GM12878 (cell line): ENCODE data around the gene CHRNE. TPM values are rescaled to one million over a fixed set of nuclear protein-coding genes. Genes with fewer than 3 reads are reported as not detected.
A peak's percentile ranks its signal among the peaks of the same experiment; 100 is the strongest.
"Not testable (repeated sequence)": the region's sequence is repeated elsewhere in the genome, so short reads cannot be mapped to it uniquely, and the experiment has no call there.

Source experiments
- ATAC-seq: fragments of 200-7000 bp; cut with Tn5 transposase; 3 replicates; pipeline ENCODE4 v1.9.1; 2020; ENCODE audit warnings: mild to moderate bottlenecking, moderate library complexity
- BruUV-seq: library from RNA; stranded (reverse); fragments of 400-500 nt; replicated peaks from 2 replicates; lab custom pipeline; 2021; lab: Mats Ljungman, UMichigan
- CTCF ChIA-PET: fragments of 300-600 bp; sonication (Branson Sonifier 250); formaldehyde crosslinking; extraction: SDS; loops from one replicate; lab custom pipeline; 2021; ENCODE audit warnings: inconsistent platforms; lab: Yijun Ruan, JAX
- POLR2A ChIA-PET: fragments of 350-600 bp; formaldehyde crosslinking; extraction: SDS; loops from one replicate; lab custom pipeline; 2021; ENCODE audit warnings: inconsistent platforms; lab: Charles Lee
- RAD21 ChIA-PET: fragments of 300-600 bp; sonication (Branson Sonifier 250); formaldehyde crosslinking; loops from one replicate; lab custom pipeline; 2023; ENCODE audit warnings: antibody characterized with exemption; ENCODE audit not compliant: unreplicated experiment; lab: Charles Lee
- SMC1A ChIA-PET: fragments of 300-600 bp; sonication (Branson Sonifier 250); formaldehyde crosslinking; loops from one replicate; lab custom pipeline; 2023; ENCODE audit not compliant: unreplicated experiment, uncharacterized antibody; lab: Charles Lee
- DNase-seq: peaks from one replicate; pipeline ENCODE4 v3.0.0-alpha.2; 2011; ENCODE audit warnings: low read depth, low spot score
- FAIRE-seq: peaks from 3 replicates; lab custom pipeline; 2011; peaks lifted over from hg19 to GRCh38; lab: Jason Lieb, UNC
- H2AFZ ChIP-seq: 2 replicates; pipeline ENCODE4 v1.6.0; 2011; ENCODE audit warnings: low read depth, low read length, control low read depth; ENCODE audit not compliant: control insufficient read depth
- H3K27ac ChIP-seq: 2 replicates; pipeline ENCODE4 v1.5.1; 2011; ENCODE audit warnings: control low read depth; ENCODE audit not compliant: control insufficient read depth, insufficient read depth
- H3K27me3 ChIP-seq, 2 experiments: replicated peaks in 1 of 2; 2 replicates each; pipeline versions ENCODE4 v1.6.0 to v1.6.1; 2011; ENCODE audit warnings: low read length in 1 of 2; ENCODE audit not compliant: control insufficient read depth in 2 of 2, insufficient read depth in 2 of 2
- H3K36me3 ChIP-seq, 2 experiments: 2 replicates each; pipeline ENCODE4 v1.5.1; 2011; ENCODE audit warnings: low read length in 1 of 2; ENCODE audit not compliant: control insufficient read depth in 2 of 2, insufficient read depth in 2 of 2
- H3K4me1 ChIP-seq: 2 replicates; pipeline ENCODE4 v1.6.1; 2011; ENCODE audit warnings: mild to moderate bottlenecking, low read length, moderate library complexity, mixed read lengths; ENCODE audit not compliant: control insufficient read depth, insufficient read depth
- H3K4me2 ChIP-seq: 2 replicates; pipeline ENCODE4 v1.6.0; 2011; ENCODE audit warnings: control low read depth; ENCODE audit not compliant: control insufficient read depth, insufficient read depth
- H3K4me3 ChIP-seq: fragments of 200-600 bp; sonication (generic); 2 replicates; pipeline ENCODE4 v1.5.1; 2016
- H3K79me2 ChIP-seq: 2 replicates; pipeline ENCODE4 v1.6.0; 2011; ENCODE audit warnings: low read length; ENCODE audit not compliant: control insufficient read depth, insufficient read depth
- H3K9ac ChIP-seq: 2 replicates; pipeline ENCODE4 v1.8.0; 2011; ENCODE audit warnings: low read length, control low read depth, mixed read lengths; ENCODE audit not compliant: control insufficient read depth, insufficient read depth
- H3K9me3 ChIP-seq: replicated peaks from 3 replicates; pipeline ENCODE4 v1.5.1; 2011; ENCODE audit warnings: mild to moderate bottlenecking, low read length; ENCODE audit not compliant: control insufficient read depth, insufficient read depth
- H4K20me1 ChIP-seq: 2 replicates; pipeline ENCODE4 v1.6.0; 2011; ENCODE audit not compliant: control insufficient read depth, insufficient read depth
- BHLHE40 ChIP-seq, 2 experiments: fragments of 450-650 bp in 1 of 2; IDR thresholded peaks; 2 replicates each; pipeline ENCODE4 v1.6.1; 2011 to 2017; ENCODE audit warnings: low read depth in 2 of 2, borderline replicate concordance in 1 of 2, improper control_type of control experiment in 1 of 2, low read length in 1 of 2, mild to moderate bottlenecking in 1 of 2
- ESRRA ChIP-seq: IDR thresholded peaks from 2 replicates; pipeline ENCODE4 v1.6.1; 2012; ENCODE audit warnings: mild to moderate bottlenecking, low read length, improper control_type of control experiment
- IKZF1 ChIP-seq: fragments of 450-650 bp; conservative IDR thresholded peaks from 2 replicates; pipeline ENCODE4 v1.6.1; 2017; ENCODE audit warnings: antibody characterized with exemption, mild to moderate bottlenecking
- IRF4 ChIP-seq: IDR thresholded peaks from 2 replicates; pipeline ENCODE4 v1.6.1; 2011; ENCODE audit warnings: low read depth, low read length
- MEF2A ChIP-seq: IDR thresholded peaks from 2 replicates; pipeline ENCODE4 v1.6.1; 2011; ENCODE audit warnings: low read depth, mild to moderate bottlenecking, low read length, moderate library complexity; ENCODE audit not compliant: insufficient read depth
- PAX5 ChIP-seq: IDR thresholded peaks from 2 replicates; pipeline ENCODE4 v1.6.1; 2011; ENCODE audit warnings: low read depth, low read length, borderline replicate concordance
- PAX8 ChIP-seq: fragments of 450-650 bp; IDR thresholded peaks from 2 replicates; pipeline ENCODE4 v1.6.1; 2017; ENCODE audit warnings: mild to moderate bottlenecking, moderate library complexity
- PKNOX1 ChIP-seq: fragments of 450-650 bp; IDR thresholded peaks from 2 replicates; pipeline ENCODE4 v1.6.1; 2016; ENCODE audit warnings: mild to moderate bottlenecking
- POU2F2 ChIP-seq: IDR thresholded peaks from 3 replicates; pipeline ENCODE4 v1.6.1; 2011; ENCODE audit warnings: low read depth, mild to moderate bottlenecking, low read length, borderline replicate concordance
- SIX5 ChIP-seq: IDR thresholded peaks from 2 replicates; pipeline ENCODE4 v1.6.1; 2011; ENCODE audit warnings: mild to moderate bottlenecking, low read depth, low read length, moderate library complexity; ENCODE audit not compliant: severe bottlenecking
- SP1 ChIP-seq: IDR thresholded peaks from one replicate; pipeline ENCODE4 v1.6.1; 2011; ENCODE audit warnings: low read depth, low read length
- SRF ChIP-seq, 2 experiments: IDR thresholded peaks; 2 replicates each; pipeline ENCODE4 v1.6.1; 2011; ENCODE audit warnings: low read depth in 2 of 2, low read length in 2 of 2, mild to moderate bottlenecking in 1 of 2, moderate library complexity in 1 of 2
- TARDBP ChIP-seq: IDR thresholded peaks from 2 replicates; pipeline ENCODE4 v1.6.1; 2016; ENCODE audit warnings: borderline replicate concordance
- TBL1XR1 ChIP-seq: IDR thresholded peaks from 2 replicates; pipeline ENCODE4 v1.6.1; 2012; ENCODE audit warnings: low read depth, low read length, improper control_type of control experiment
- TCF12 ChIP-seq: IDR thresholded peaks from 2 replicates; pipeline ENCODE4 v1.6.1; 2011; ENCODE audit warnings: low read depth, mild to moderate bottlenecking, low read length
- YY1 ChIP-seq: IDR thresholded peaks from 2 replicates; pipeline ENCODE4 v1.6.1; 2011; ENCODE audit warnings: low read depth, mild to moderate bottlenecking, low read length
- WGBS: methylation state at CpG from one replicate; pipeline ENCODE4 v1.1.6; 2016; ENCODE audit warnings: low lambda C conversion rate; ENCODE audit not compliant: insufficient replicate concordance, insufficient coverage; ENCODE audit errors: missing lambda C conversion rate; 5-methylcytosine and 5-hydroxymethylcytosine counted together
- in situ Hi-C: fragments of 300-500 bp; cut with MboI; formaldehyde crosslinking; loops from 9 replicates; pipeline ENCODE4 v1.14.3; 2018; ENCODE audit warnings: mixed read lengths
- intact Hi-C: fragments of 100-400 bp; cut with micrococcal nuclease; formaldehyde crosslinking; loops from one replicate; pipeline ENCODE4 v1.14.2; 2022; ENCODE audit not compliant: unreplicated experiment
- polyA plus RNA-seq, 11 experiments: library from polyadenylated mRNA; depleted of rRNA in 4 of 11; unstranded in 6 of 11; stranded (reverse) in 5 of 11; fragments of >200 nt; fragmentation: Nextera tagmentation in 4 of 11; fragmentation: Illumina TruSeq in 1 of 11; extraction: Ambion mirVana in 4 of 11; extraction: Trizol in 1 of 11; gene quantifications; 1 replicate in 1 of 11; 2 replicates in 10 of 11; pipeline versions ENCODE4 v1.2.1 to v1.2.3, GENCODE V29; 2011 to 2016; ENCODE audit warnings: inconsistent platforms in 2 of 11, missing spikeins in 2 of 11, low read depth in 1 of 11
- total RNA-seq, 4 experiments: library from RNA; depleted of rRNA in 3 of 4; stranded (reverse); fragments of >200 nt in 3 of 4; fragmentation: Illumina TruSeq in 1 of 4; extraction: Trizol in 1 of 4; gene quantifications; 2 replicates each; pipeline versions ENCODE4 v1.2.1 to v1.2.3, GENCODE V29; 2013 to 2021

CHRNE gene
- total and polyA plus RNA-seq, 10 of the 15 experiments (the other 5 are each of a cell fraction or from before 2014, with no cell fraction given) = 0.05 to 0.11 (median 0.08) TPM; not detected in 6

- 83% methylated on average over 6 of the region's 7 CpGs for WGBS
- SMC1A ChIA-PET = interaction anchor here (1.1 kb wide), 1 partner anchor 108 kb away, joined by 3 read pairs; no protein-coding TSS in a partner anchor
- H3K27ac ChIP-seq, FAIRE-seq, H2AFZ ChIP-seq, H3K36me3 ChIP-seq, H3K79me2 ChIP-seq, H3K4me1 ChIP-seq, CTCF ChIA-PET, DNase-seq, H3K4me3 ChIP-seq, H3K9ac ChIP-seq, H3K9me3 ChIP-seq, H3K4me2 ChIP-seq, intact Hi-C loops, BruUV-seq, H3K27me3 ChIP-seq, ATAC-seq, H4K20me1 ChIP-seq, RAD21 ChIA-PET, in situ Hi-C loops: not testable (repeated sequence)
- POLR2A ChIA-PET = interaction anchor here (0.6 to 0.7 kb wide), 2 partner anchors 14 to 719 kb away, joined by 5 to 6 read pairs; no protein-coding TSS in a partner anchor
These were observed 45.6 kb downstream of the CHRNE start for GRCh38 chr17:4857347-4857746.

GRCh38 chr17:4856937-4857314, 46.0 kb downstream of the CHRNE start:
- Histone ChIP-seq H3K9ac (no peak overlapping the region), H3K4me2 (no peak overlapping the region), H3K4me1 (no peaks in the 10 kb centered on the region), H4K20me1 (no peaks in the 10 kb centered on the region), H3K36me3 (peaks cover 1 to 3% of the 10 kb centered on the region in 2 experiments; a peak in 3 of 4 replicates), H3K4me3 (no peak overlapping the region), H3K27me3 (no peaks in the 10 kb centered on the region), H3K9me3 (no peaks in the 10 kb centered on the region), H3K27ac (no peak overlapping the region), H3K79me2 (no peaks in the 10 kb centered on the region), H2AFZ (no peak overlapping the region)
- FAIRE-seq (no peak), DNase-seq (no peak), ATAC-seq (no peak)
- BruUV-seq = TSS peak; percentile 65
- no peak for TF ChIP-seq SIX5
- TF ChIP-seq SRF (IDR thresholded peaks at IDR 0.05; ENCODE audit: low read depth in 2 of 2, low read length in 2 of 2) = no peak
- TF ChIP-seq IKZF1 = no peak
- TF ChIP-seq SP1 = no peak
- TF ChIP-seq BHLHE40 (IDR thresholded peaks at IDR 0.05; ENCODE audit: borderline replicate concordance in 1 of 2, low read depth in 2 of 2, low read length in 1 of 2) = no peak
- TF ChIP-seq YY1 = no peak
- no peak for TF ChIP-seq PAX5
- no peak for TF ChIP-seq PAX8
- no peak for TF ChIP-seq MEF2A
- TF ChIP-seq POU2F2 = no peak
- TF ChIP-seq TBL1XR1 = no peak
- TF ChIP-seq ESRRA = no peak
- TF ChIP-seq PKNOX1 = no peak
- TF ChIP-seq TARDBP = no peak
- no peak for TF ChIP-seq TCF12
- no peak for TF ChIP-seq IRF4
- intact Hi-C loops = no loop called here
- in situ Hi-C loops = no loop called here
- WGBS = 100% methylated on average over 7 of the region's 7 CpGs
- ChIA-PET CTCF (no interaction called here), RAD21 (no interaction called here), POLR2A (no interaction called here), SMC1A (interaction anchor here (1.1 kb wide), 1 partner anchor 108 kb away, joined by 3 read pairs; no protein-coding TSS in a partner anchor)
